GM23338 (cell line): Measurements from ENCODE around the gene AQP12B. TPM values are rescaled to one million over a fixed set of nuclear protein-coding genes. Genes with fewer than 3 reads are reported as not detected.

Experiments used
- ATAC-seq: fragments of 200-7000 bp; cut with Tn5 transposase; 3 replicates; pipeline ENCODE4 v1.9.1; 2020
- DNase-seq: peaks from one replicate; pipeline ENCODE4 v3.0.0-alpha.2; 2015; ENCODE audit warnings: low spot score
- H2AFZ ChIP-seq: fragments of 200-600 bp; sonication (generic); 2 replicates; pipeline ENCODE4 v1.8.0; 2016; ENCODE audit warnings: antibody characterized with exemption, mild to moderate bottlenecking, moderate library complexity
- H3F3A ChIP-seq: fragments of 200-600 bp; sonication (generic); replicated peaks from 2 replicates; pipeline ENCODE4 v1.8.0; 2017; ENCODE audit warnings: antibody characterized with exemption, mixed run types, low read depth
- H3K27ac ChIP-seq: fragments of 200-600 bp; sonication (generic); 2 replicates; pipeline ENCODE4 v1.6.1; 2016; ENCODE audit warnings: low read depth
- H3K27me3 ChIP-seq: fragments of 200-600 bp; sonication (generic); 2 replicates; pipeline ENCODE4 v1.8.0; 2016; ENCODE audit warnings: mild to moderate bottlenecking, mixed run types, moderate library complexity; ENCODE audit not compliant: insufficient read depth
- H3K36me3 ChIP-seq: fragments of 200-600 bp; sonication (generic); 2 replicates; pipeline ENCODE4 v1.8.0; 2016; ENCODE audit warnings: mild to moderate bottlenecking; ENCODE audit not compliant: insufficient read depth
- H3K4me1 ChIP-seq: fragments of 200-600 bp; sonication (generic); 2 replicates; pipeline ENCODE4 v1.8.0; 2016; ENCODE audit warnings: mild to moderate bottlenecking, moderate library complexity; ENCODE audit not compliant: insufficient read depth
- H3K4me2 ChIP-seq: fragments of 200-600 bp; sonication (generic); 2 replicates; pipeline ENCODE4 v1.7.1; 2017; ENCODE audit warnings: mixed run types
- H3K4me3 ChIP-seq: fragments of 200-600 bp; sonication (generic); 2 replicates; pipeline ENCODE4 v1.6.1; 2016; ENCODE audit warnings: mixed run types
- H3K79me2 ChIP-seq: fragments of 200-600 bp; sonication (generic); replicated peaks from 2 replicates; pipeline ENCODE4 v1.8.0; 2017; ENCODE audit warnings: mild to moderate bottlenecking; ENCODE audit not compliant: insufficient read depth
- H3K9me2 ChIP-seq: fragments of 200-600 bp; sonication (generic); 2 replicates; pipeline ENCODE4 v1.8.0; 2017; ENCODE audit not compliant: insufficient read depth
- H4K20me1 ChIP-seq: fragments of 200-600 bp; sonication (generic); replicated peaks from 2 replicates; pipeline ENCODE4 v1.8.0; 2017; ENCODE audit warnings: mild to moderate bottlenecking; ENCODE audit not compliant: insufficient read depth
- H3K27ac Mint-ChIP-seq: 2 replicates; pipeline ENCODE4 v1.8.0; 2020; ENCODE audit warnings: inconsistent platforms, mild to moderate bottlenecking, moderate library complexity, mixed read lengths
- H3K27me3 Mint-ChIP-seq: 3 replicates; pipeline ENCODE4 v1.8.0; 2022; ENCODE audit warnings: low read depth, mild to moderate bottlenecking, moderate library complexity, mixed read lengths, inconsistent platforms; ENCODE audit not compliant: insufficient read depth, poor library complexity
- H3K36me3 Mint-ChIP-seq: 3 replicates; pipeline ENCODE4 v1.8.0; 2021; ENCODE audit warnings: low read depth, mild to moderate bottlenecking, inconsistent platforms, moderate library complexity, mixed read lengths
- H3K4me1 Mint-ChIP-seq: 3 replicates; pipeline ENCODE4 v1.8.0; 2020; ENCODE audit warnings: mild to moderate bottlenecking, inconsistent platforms, mixed read lengths
- H3K4me3 Mint-ChIP-seq: 3 replicates; pipeline ENCODE4 v1.8.0; 2021; ENCODE audit warnings: moderate library complexity, mild to moderate bottlenecking, inconsistent platforms, mixed read lengths
- H3K9me3 Mint-ChIP-seq: 3 replicates; pipeline ENCODE4 v1.8.0; 2020; ENCODE audit warnings: moderate library complexity, mild to moderate bottlenecking, inconsistent platforms, mixed read lengths
- CREB1 ChIP-seq: fragments of 250-450 bp; sonication (Bioruptor Pico); IDR thresholded peaks from 2 replicates; pipeline ENCODE4 v1.5.0; 2020; ENCODE audit warnings: low read depth, mild to moderate bottlenecking, moderate library complexity
- CTCF ChIP-seq, 2 experiments: fragments of 200-600 bp in 1 of 2; sonication (generic) in 1 of 2; conservative IDR thresholded peaks; 2 replicates each; pipeline versions ENCODE4 v1.5.1 to v1.6.1; 2016 to 2017; ENCODE audit warnings: antibody characterized with exemption in 2 of 2, low read depth in 2 of 2, mild to moderate bottlenecking in 2 of 2, moderate library complexity in 1 of 2
- ETS1 ChIP-seq: IDR thresholded peaks from 2 replicates; pipeline ENCODE4 v1.6.1; 2016; ENCODE audit warnings: antibody characterized with exemption
- EZH2 ChIP-seq: fragments of 200-600 bp; sonication (generic); IDR thresholded peaks from one replicate; pipeline ENCODE4 v1.8.0; 2017; ENCODE audit warnings: antibody characterized with exemption, mild to moderate bottlenecking, low read depth; ENCODE audit not compliant: unreplicated experiment
- EZH2phosphoT487 ChIP-seq: fragments of 200-600 bp; sonication (generic); IDR thresholded peaks from one replicate; pipeline ENCODE4 v1.8.1; 2018; ENCODE audit warnings: antibody characterized with exemption; ENCODE audit not compliant: unreplicated experiment
- JUNB ChIP-seq: IDR thresholded peaks from one replicate; pipeline ENCODE4 v1.6.1; 2016; ENCODE audit warnings: antibody characterized with exemption; ENCODE audit not compliant: unreplicated experiment
- NANOG ChIP-seq: IDR thresholded peaks from 2 replicates; pipeline ENCODE4 v1.6.1; 2016; ENCODE audit warnings: antibody characterized with exemption, borderline replicate concordance
- POLR2AphosphoS5 ChIP-seq: IDR thresholded peaks from 2 replicates; pipeline ENCODE4 v1.6.1; 2016; ENCODE audit warnings: antibody characterized with exemption, low read depth
- STAT1 ChIP-seq: IDR thresholded peaks from one replicate; pipeline ENCODE4 v1.6.1; 2016; ENCODE audit warnings: antibody characterized with exemption; ENCODE audit not compliant: unreplicated experiment
- ZNF114 ChIP-seq: fragments of 250-450 bp; sonication (Bioruptor Pico); IDR thresholded peaks from 2 replicates; pipeline ENCODE4 v1.5.0; 2020; ENCODE audit warnings: mild to moderate bottlenecking, moderate library complexity
- ZNF331 ChIP-seq: fragments of 250-450 bp; sonication (Bioruptor Pico); IDR thresholded peaks from 2 replicates; pipeline ENCODE4 v1.5.0; 2020; ENCODE audit warnings: low read depth, mild to moderate bottlenecking, moderate library complexity
- ZNF462 ChIP-seq: fragments of 250-450 bp; sonication (Bioruptor Pico); IDR thresholded peaks from 2 replicates; pipeline ENCODE4 v1.5.0; 2020; ENCODE audit warnings: mild to moderate bottlenecking, moderate library complexity
- polyA plus RNA-seq: library from polyadenylated mRNA; unstranded; fragments of >200 nt; fragmentation: Nextera tagmentation; extraction: Ambion mirVana; gene quantifications from 2 replicates; pipeline ENCODE4 v1.2.1, GENCODE V29; 2016
- total RNA-seq: library from RNA; depleted of rRNA; stranded (reverse); fragments of >200 nt; shearing (Covaris generic); gene quantifications from 2 replicates; pipeline ENCODE4 v1.2.3, GENCODE V29; 2014

Gene AQP12B
- total and polyA plus RNA-seq, 2 experiments from 2014 or later, result not detected

- peak in 1 of 2 experiments; percentile 21; a peak in 1 of 4 replicates for TF ChIP-seq CTCF (conservative IDR thresholded peaks at IDR 0.05; ENCODE audit: low read depth in 2 of 2)
Measured at GRCh38 chr2:240701736-240702639, 19.3 kb upstream of the AQP12B start (continued).

- Mint-ChIP-seq H3K9me3 (no peaks in the 10 kb centered on the region), H3K4me1 (no peaks in the 10 kb centered on the region; the same call in 2 of the 3 replicates), H3K27me3 (peaks cover 7% of the 10 kb centered on the region), H3K4me3 (no peak overlapping the region), H3K27ac (no peak overlapping the region), H3K36me3 (no peaks in the 10 kb centered on the region)
- H4K20me1 ChIP-seq, result no peaks in the 10 kb centered on the region; the same call in 1 of the 2 replicates
- no peak overlapping the region for H3K27ac ChIP-seq
- no peaks in the 10 kb centered on the region for H3K4me1 ChIP-seq
- H3K79me2 ChIP-seq, result no peaks in the 10 kb centered on the region
- H3K36me3 ChIP-seq, result no peaks in the 10 kb centered on the region
- ATAC-seq (peak; percentile 22), DNase-seq (peak; percentile 49)
- no peaks in the 10 kb centered on the region for H3F3A ChIP-seq
- H2AFZ ChIP-seq, result 0 out of 2 replicates have a peak overlapping the region, but pooled peaks have one; percentile 47
- H3K27me3 ChIP-seq, result no peaks in the 10 kb centered on the region
- H3K9me2 ChIP-seq, result no peaks in the 10 kb centered on the region
- H3K4me3 ChIP-seq, result no peak overlapping the region
- no peak overlapping the region for H3K4me2 ChIP-seq
- TF ChIP-seq JUNB, result no peak
- no peak for TF ChIP-seq POLR2AphosphoS5
- TF ChIP-seq EZH2phosphoT487, result no peak
- TF ChIP-seq EZH2, result no peak
- no peak for TF ChIP-seq CREB1 (CRISPR knock-in tag)
- TF ChIP-seq ZNF462 (CRISPR knock-in tag), result no peak
- TF ChIP-seq NANOG, result no peak
- TF ChIP-seq ZNF331 (CRISPR knock-in tag), result no peak
- no peak for TF ChIP-seq CTCF (conservative IDR thresholded peaks at IDR 0.05; ENCODE audit: low read depth in 2 of 2)
- TF ChIP-seq ZNF114 (CRISPR knock-in tag), result no peak
- no peak for TF ChIP-seq ETS1
- TF ChIP-seq STAT1, result no peak
Measured at GRCh38 chr2:240701091-240701735, 18.5 kb upstream of the AQP12B start.
